ENCODE measurements around the gene POTEI.
"Not testable (repeated sequence)": the region's sequence is repeated elsewhere in the genome, so short reads cannot be mapped to it uniquely, and the experiment has no call there.

POTEI gene

GRCh38 chr2:130509228-130509627, at the start of gene POTEI:
Gene POTEI (minus strand): TSS chr2:130509328. CDS start chr2:130509235, 93 bp downstream.
- not testable (repeated sequence) for DNase-seq

GRCh38 chr2:130556441-130556840, 47.3 kb upstream of the POTEI start:
- DNase-seq, result not testable (repeated sequence)

GRCh38 chr2:130554178-130554577, 45.0 kb upstream of the POTEI start:
- not testable (repeated sequence) for DNase-seq

GRCh38 chr2:130549475-130549874, 40.3 kb upstream of the POTEI start:
- not testable (repeated sequence) for DNase-seq

GRCh38 chr2:130548418-130548817, 39.3 kb upstream of the POTEI start:
- not testable (repeated sequence) for DNase-seq

- DNase-seq, result not testable (repeated sequence)
Observed at GRCh38 chr2:130544978-130545377, 35.9 kb upstream of the POTEI start.

GRCh38 chr2:130543785-130544528, 34.8 kb upstream of the POTEI start:
- DNase-seq, result not testable (repeated sequence)

- not testable (repeated sequence) for DNase-seq
Observed at GRCh38 chr2:130542789-130543188, 33.7 kb upstream of the POTEI start.

GRCh38 chr2:130538271-130538670, 29.1 kb upstream of the POTEI start:
- not testable (repeated sequence) for DNase-seq

GRCh38 chr2:130536654-130537053, 27.5 kb upstream of the POTEI start:
- DNase-seq, result not testable (repeated sequence)

- not testable (repeated sequence) for DNase-seq
Observed at GRCh38 chr2:130531672-130532071, 22.5 kb upstream of the POTEI start.

- DNase-seq, result not testable (repeated sequence)
Observed at GRCh38 chr2:130531225-130531624, 22.1 kb upstream of the POTEI start.

- DNase-seq, result not testable (repeated sequence)
Observed at GRCh38 chr2:130530212-130530611, 21.1 kb upstream of the POTEI start.

GRCh38 chr2:130529545-130529944, 20.4 kb upstream of the POTEI start:
- DNase-seq, result not testable (repeated sequence)

- DNase-seq, result not testable (repeated sequence)
Observed at GRCh38 chr2:130527365-130527967, 18.3 kb upstream of the POTEI start.

GRCh38 chr2:130522390-130522789, 13.3 kb upstream of the POTEI start:
- DNase-seq, result not testable (repeated sequence)

- not testable (repeated sequence) for DNase-seq
Observed at GRCh38 chr2:130520992-130521391, 11.9 kb upstream of the POTEI start, which contains the start of gene CFC1B. Gene CFC1B (plus strand): TSS chr2:130521222. CDS start chr2:130521485, 263 bp downstream.

- DNase-seq, result not testable (repeated sequence)
Observed at GRCh38 chr2:130518516-130519106, 9.5 kb upstream of the POTEI start.

GRCh38 chr2:130511747-130512451, 2.8 kb upstream of the POTEI start:
- not testable (repeated sequence) for DNase-seq

- not testable (repeated sequence) for DNase-seq
Observed at GRCh38 chr2:130510807-130511746, 1.9 kb upstream of the POTEI start.

GRCh38 chr2:130491073-130491472, 18.1 kb downstream of the POTEI start:
- not testable (repeated sequence) for DNase-seq

GRCh38 chr2:130455413-130455812, 53.7 kb downstream of the POTEI start:
- DNase-seq, result not testable (repeated sequence)

Measured in NCI-H1048 (cell line).